ENCODE data around the gene SPATS2L.

Gene SPATS2L

GRCh38 chr2:200267350-200267749, 39.1 kb upstream of the SPATS2L start:
- Histone ChIP-seq H3K27me3 (ENCODE audit: control insufficient read depth in 5 of 5, insufficient read depth in 4 of 5, low read length in 5 of 5) (no peaks in the 10 kb centered on the region), H3K4me1 (ENCODE audit: control insufficient read depth in 5 of 5, insufficient read depth in 5 of 5, low read length in 5 of 5) (no peaks in the 10 kb centered on the region), H3K36me3 (ENCODE audit: control insufficient read depth in 5 of 5, insufficient read depth in 5 of 5, low read length in 5 of 5) (no peaks in the 10 kb centered on the region), H3K4me3 (ENCODE audit: low read depth in 1 of 5, low read length in 5 of 5) (no peak overlapping the region), H3K9ac (ENCODE audit: low read length in 5 of 5) (no peak overlapping the region), H3K9me3 (ENCODE audit: control insufficient read depth in 5 of 5, low read length in 5 of 5) (no peaks in the 10 kb centered on the region), H3K27ac (ENCODE audit: low read depth, low read length) (no peak overlapping the region)

GRCh38 chr2:200270732-200271131, 35.8 kb upstream of the SPATS2L start:
- H3K4me1 ChIP-seq (ENCODE audit: control insufficient read depth in 5 of 5, insufficient read depth in 5 of 5, low read length in 5 of 5) = no peaks in the 10 kb centered on the region
- H3K9ac ChIP-seq (ENCODE audit: low read length in 5 of 5) = no peak overlapping the region
- no peak overlapping the region for H3K27ac ChIP-seq (ENCODE audit: low read depth, low read length)
- H3K4me3 ChIP-seq (ENCODE audit: low read depth in 1 of 5, low read length in 5 of 5) = no peak overlapping the region
- no peaks in the 10 kb centered on the region for H3K27me3 ChIP-seq (ENCODE audit: control insufficient read depth in 5 of 5, insufficient read depth in 4 of 5, low read length in 5 of 5)
- H3K36me3 ChIP-seq (ENCODE audit: control insufficient read depth in 5 of 5, insufficient read depth in 5 of 5, low read length in 5 of 5) = no peaks in the 10 kb centered on the region
- no peaks in the 10 kb centered on the region for H3K9me3 ChIP-seq (ENCODE audit: control insufficient read depth in 5 of 5, low read length in 5 of 5)

- no peaks in the 10 kb centered on the region for H3K27me3 ChIP-seq (ENCODE audit: control insufficient read depth in 5 of 5, insufficient read depth in 4 of 5, low read length in 5 of 5)
- H3K36me3 ChIP-seq (ENCODE audit: control insufficient read depth in 5 of 5, insufficient read depth in 5 of 5, low read length in 5 of 5) = no peaks in the 10 kb centered on the region
- no peak overlapping the region for H3K9ac ChIP-seq (ENCODE audit: low read length in 5 of 5)
- no peak overlapping the region for H3K27ac ChIP-seq (ENCODE audit: low read depth, low read length)
- no peaks in the 10 kb centered on the region for H3K4me1 ChIP-seq (ENCODE audit: control insufficient read depth in 5 of 5, insufficient read depth in 5 of 5, low read length in 5 of 5)
- H3K4me3 ChIP-seq (ENCODE audit: low read depth in 1 of 5, low read length in 5 of 5) = no peak overlapping the region
- no peaks in the 10 kb centered on the region for H3K9me3 ChIP-seq (ENCODE audit: control insufficient read depth in 5 of 5, low read length in 5 of 5)
Observed at GRCh38 chr2:200272320-200272719, 34.2 kb upstream of the SPATS2L start.

GRCh38 chr2:200274116-200275075, 32.1 kb upstream of the SPATS2L start:
- Histone ChIP-seq H3K27me3 (ENCODE audit: control insufficient read depth in 5 of 5, insufficient read depth in 4 of 5, low read length in 5 of 5) (no peaks in the 10 kb centered on the region), H3K9me3 (ENCODE audit: control insufficient read depth in 5 of 5, low read length in 5 of 5) (no peaks in the 10 kb centered on the region), H3K36me3 (ENCODE audit: control insufficient read depth in 5 of 5, insufficient read depth in 5 of 5, low read length in 5 of 5) (no peaks in the 10 kb centered on the region), H3K27ac (ENCODE audit: low read depth, low read length) (no peak overlapping the region), H3K4me3 (ENCODE audit: low read depth in 1 of 5, low read length in 5 of 5) (no peak overlapping the region), H3K4me1 (ENCODE audit: control insufficient read depth in 5 of 5, insufficient read depth in 5 of 5, low read length in 5 of 5) (no peaks in the 10 kb centered on the region), H3K9ac (ENCODE audit: low read length in 5 of 5) (no peak overlapping the region)

- no peaks in the 10 kb centered on the region for H3K9me3 ChIP-seq (ENCODE audit: control insufficient read depth in 5 of 5, low read length in 5 of 5)
- H3K36me3 ChIP-seq (ENCODE audit: control insufficient read depth in 5 of 5, insufficient read depth in 5 of 5, low read length in 5 of 5) = no peaks in the 10 kb centered on the region
- no peak overlapping the region for H3K9ac ChIP-seq (ENCODE audit: low read length in 5 of 5)
- H3K4me1 ChIP-seq (ENCODE audit: control insufficient read depth in 5 of 5, insufficient read depth in 5 of 5, low read length in 5 of 5) = no peaks in the 10 kb centered on the region
- H3K27ac ChIP-seq (ENCODE audit: low read depth, low read length) = no peak overlapping the region
- no peaks in the 10 kb centered on the region for H3K27me3 ChIP-seq (ENCODE audit: control insufficient read depth in 5 of 5, insufficient read depth in 4 of 5, low read length in 5 of 5)
- no peak overlapping the region for H3K4me3 ChIP-seq (ENCODE audit: low read depth in 1 of 5, low read length in 5 of 5)
Observed at GRCh38 chr2:200275295-200276013, 31.0 kb upstream of the SPATS2L start.

GRCh38 chr2:200276472-200276871, 30.0 kb upstream of the SPATS2L start:
- Histone ChIP-seq H3K27me3 (ENCODE audit: control insufficient read depth in 5 of 5, insufficient read depth in 4 of 5, low read length in 5 of 5) (no peaks in the 10 kb centered on the region), H3K9ac (ENCODE audit: low read length in 5 of 5) (no peak overlapping the region), H3K4me1 (ENCODE audit: control insufficient read depth in 5 of 5, insufficient read depth in 5 of 5, low read length in 5 of 5) (no peaks in the 10 kb centered on the region), H3K9me3 (ENCODE audit: control insufficient read depth in 5 of 5, low read length in 5 of 5) (no peaks in the 10 kb centered on the region), H3K27ac (ENCODE audit: low read depth, low read length) (no peak overlapping the region), H3K36me3 (ENCODE audit: control insufficient read depth in 5 of 5, insufficient read depth in 5 of 5, low read length in 5 of 5) (no peaks in the 10 kb centered on the region), H3K4me3 (ENCODE audit: low read depth in 1 of 5, low read length in 5 of 5) (no peak overlapping the region)

GRCh38 chr2:200278694-200279316, 27.7 kb upstream of the SPATS2L start:
- Histone ChIP-seq H3K27ac (ENCODE audit: low read depth, low read length) (no peak overlapping the region), H3K9me3 (ENCODE audit: control insufficient read depth in 5 of 5, low read length in 5 of 5) (no peaks in the 10 kb centered on the region), H3K9ac (ENCODE audit: low read length in 5 of 5) (no peak overlapping the region), H3K4me3 (ENCODE audit: low read depth in 1 of 5, low read length in 5 of 5) (no peak overlapping the region), H3K4me1 (ENCODE audit: control insufficient read depth in 5 of 5, insufficient read depth in 5 of 5, low read length in 5 of 5) (no peaks in the 10 kb centered on the region), H3K36me3 (ENCODE audit: control insufficient read depth in 5 of 5, insufficient read depth in 5 of 5, low read length in 5 of 5) (no peaks in the 10 kb centered on the region), H3K27me3 (ENCODE audit: control insufficient read depth in 5 of 5, insufficient read depth in 4 of 5, low read length in 5 of 5) (no peaks in the 10 kb centered on the region)

GRCh38 chr2:200279857-200280256, 26.6 kb upstream of the SPATS2L start:
- Histone ChIP-seq H3K36me3 (ENCODE audit: control insufficient read depth in 5 of 5, insufficient read depth in 5 of 5, low read length in 5 of 5) (no peaks in the 10 kb centered on the region), H3K4me1 (ENCODE audit: control insufficient read depth in 5 of 5, insufficient read depth in 5 of 5, low read length in 5 of 5) (no peaks in the 10 kb centered on the region), H3K9me3 (ENCODE audit: control insufficient read depth in 5 of 5, low read length in 5 of 5) (no peaks in the 10 kb centered on the region), H3K27ac (ENCODE audit: low read depth, low read length) (no peak overlapping the region), H3K27me3 (ENCODE audit: control insufficient read depth in 5 of 5, insufficient read depth in 4 of 5, low read length in 5 of 5) (no peaks in the 10 kb centered on the region), H3K9ac (ENCODE audit: low read length in 5 of 5) (no peak overlapping the region), H3K4me3 (ENCODE audit: low read depth in 1 of 5, low read length in 5 of 5) (no peak overlapping the region)

- Histone ChIP-seq H3K4me1 (ENCODE audit: control insufficient read depth in 5 of 5, insufficient read depth in 5 of 5, low read length in 5 of 5) (peaks cover 0 to 6% (median 0%) of the 10 kb centered on the region in 5 donors), H3K9ac (ENCODE audit: low read length in 5 of 5) (no peak overlapping the region)
Observed at GRCh38 chr2:200286578-200286977, 19.9 kb upstream of the SPATS2L start.

More at GRCh38 chr2:200286578-200286977, 19.9 kb upstream of the SPATS2L start:
- Histone ChIP-seq H3K4me3 (ENCODE audit: low read depth in 1 of 5, low read length in 5 of 5) (no peak overlapping the region), H3K27me3 (ENCODE audit: control insufficient read depth in 5 of 5, insufficient read depth in 4 of 5, low read length in 5 of 5) (no peaks in the 10 kb centered on the region), H3K36me3 (ENCODE audit: control insufficient read depth in 5 of 5, insufficient read depth in 5 of 5, low read length in 5 of 5) (no peaks in the 10 kb centered on the region), H3K27ac (ENCODE audit: low read depth, low read length) (no peak overlapping the region), H3K9me3 (ENCODE audit: control insufficient read depth in 5 of 5, low read length in 5 of 5) (no peaks in the 10 kb centered on the region)
